WTC11 (cell line): ENCODE measurements around the gene ZDHHC17. TPM values are rescaled to one million over a fixed set of nuclear protein-coding genes. Genes with fewer than 3 reads are reported as not detected.

Source experiments
- ATAC-seq: fragments of 200-7000 bp; cut with Tn5 transposase; 2 replicates; pipeline ENCODE4 v1.10.0; 2021; ENCODE audit warnings: mild to moderate bottlenecking, moderate library complexity
- CTCF ChIA-PET: fragments of 300-600 bp; sonication (Branson Sonifier 250); formaldehyde crosslinking; loops from one replicate; lab custom pipeline; 2021; ENCODE audit warnings: antibody characterized with exemption; lab: Charles Lee
- POLR2A ChIA-PET: fragments of 350-600 bp; sonication (Branson Sonifier 250); formaldehyde crosslinking; loops from one replicate; lab custom pipeline; 2021; ENCODE audit warnings: antibody characterized with exemption; lab: Charles Lee
- DNase-seq: peaks from one replicate; pipeline ENCODE4 v3.0.0; 2021; ENCODE audit warnings: low spot score
- H3K27ac Mint-ChIP-seq: 2 replicates; pipeline ENCODE4 v1.8.0; 2021; ENCODE audit warnings: mixed read lengths
- H3K27me3 Mint-ChIP-seq: 2 replicates; pipeline ENCODE4 v1.8.0; 2021; ENCODE audit warnings: low read depth, mild to moderate bottlenecking, moderate library complexity, mixed read lengths
- H3K36me3 Mint-ChIP-seq: 2 replicates; pipeline ENCODE4 v1.8.0; 2021; ENCODE audit warnings: mixed read lengths
- H3K4me1 Mint-ChIP-seq: 2 replicates; pipeline ENCODE4 v1.8.0; 2022; ENCODE audit warnings: mixed read lengths
- H3K4me3 Mint-ChIP-seq: 2 replicates; pipeline ENCODE4 v1.8.0; 2021; ENCODE audit warnings: mild to moderate bottlenecking, moderate library complexity, mixed read lengths
- H3K9me3 Mint-ChIP-seq: 2 replicates; pipeline ENCODE4 v1.8.0; 2021; ENCODE audit warnings: mixed read lengths
- CBFB ChIP-seq: sonication (generic); formaldehyde crosslinking; IDR thresholded peaks from 2 replicates; pipeline ENCODE4 v1.8.1; 2022; ENCODE audit warnings: mild to moderate bottlenecking, low read depth, missing genetic modification reagents
- CREM ChIP-seq: sonication (generic); formaldehyde crosslinking; IDR thresholded peaks from 2 replicates; pipeline ENCODE4 v1.8.1; 2022; ENCODE audit warnings: mild to moderate bottlenecking, missing genetic modification reagents, moderate library complexity
- ELF4 ChIP-seq: sonication (generic); formaldehyde crosslinking; IDR thresholded peaks from 2 replicates; pipeline ENCODE4 v1.8.1; 2022; ENCODE audit warnings: low read depth, mild to moderate bottlenecking, moderate library complexity, missing genetic modification reagents
- FOXJ3 ChIP-seq: sonication (generic); formaldehyde crosslinking; IDR thresholded peaks from 2 replicates; pipeline ENCODE4 v1.9.0; 2021; ENCODE audit warnings: missing genetic modification reagents, mild to moderate bottlenecking, borderline replicate concordance
- JAZF1 ChIP-seq: fragments of 250-450 bp; sonication (Bioruptor Pico); IDR thresholded peaks from 2 replicates; pipeline ENCODE4 v1.9.0; 2021; ENCODE audit warnings: moderate library complexity, mild to moderate bottlenecking, inconsistent platforms
- NFE2L1 ChIP-seq: sonication (generic); formaldehyde crosslinking; IDR thresholded peaks from 2 replicates; pipeline ENCODE4 v1.8.1; 2023; ENCODE audit warnings: missing genetic modification reagents
- NFYB ChIP-seq: sonication (generic); formaldehyde crosslinking; conservative IDR thresholded peaks from 2 replicates; pipeline ENCODE4 v1.8.0; 2022; ENCODE audit warnings: low read depth, missing genetic modification reagents
- NR2C2 ChIP-seq: sonication (generic); formaldehyde crosslinking; IDR thresholded peaks from 2 replicates; pipeline ENCODE4 v1.8.0; 2022; ENCODE audit warnings: mild to moderate bottlenecking, missing genetic modification reagents
- RORB ChIP-seq: fragments of 250-450 bp; sonication (Bioruptor Pico); IDR thresholded peaks from 2 replicates; pipeline ENCODE4 v1.9.0; 2021; ENCODE audit warnings: mild to moderate bottlenecking
- ZNF219 ChIP-seq: sonication (generic); formaldehyde crosslinking; IDR thresholded peaks from 2 replicates; pipeline ENCODE4 v1.8.0; 2023; ENCODE audit warnings: missing genetic modification reagents, mild to moderate bottlenecking, borderline replicate concordance
- ZNF232 ChIP-seq: sonication (generic); formaldehyde crosslinking; IDR thresholded peaks from 2 replicates; pipeline ENCODE4 v1.8.0; 2022; ENCODE audit warnings: mild to moderate bottlenecking, missing genetic modification reagents
- ZNF317 ChIP-seq: sonication (generic); formaldehyde crosslinking; IDR thresholded peaks from 2 replicates; pipeline ENCODE4 v1.8.1; 2023; ENCODE audit warnings: low read depth, mild to moderate bottlenecking, moderate library complexity, missing genetic modification reagents, borderline replicate concordance
- total RNA-seq: library from RNA; stranded (reverse); gene quantifications from 3 replicates; pipeline ENCODE4 v1.2.3, GENCODE V29; 2021
- TF ChIP-seq, protein P1 (sequence below): sonication (generic); formaldehyde crosslinking; IDR thresholded peaks from 2 replicates; pipeline ENCODE4 v1.8.0; 2022; ENCODE audit warnings: mild to moderate bottlenecking, missing genetic modification reagents
- TF ChIP-seq, protein P2 (sequence below): sonication (generic); formaldehyde crosslinking; IDR thresholded peaks from 2 replicates; pipeline ENCODE4 v1.8.0; 2023; ENCODE audit warnings: mild to moderate bottlenecking, missing genetic modification reagents
- TF ChIP-seq, protein P3 (sequence below): sonication (generic); formaldehyde crosslinking; IDR thresholded peaks from 2 replicates; pipeline ENCODE4 v1.8.1; 2023; ENCODE audit warnings: mild to moderate bottlenecking, missing genetic modification reagents
- TF ChIP-seq, protein P4 (sequence below): sonication (generic); formaldehyde crosslinking; conservative IDR thresholded peaks from 2 replicates; pipeline ENCODE4 v1.8.1; 2022; ENCODE audit warnings: mild to moderate bottlenecking, missing genetic modification reagents
- TF ChIP-seq, protein P5 (sequence below): fragments of 250-450 bp; sonication (Bioruptor Pico); IDR thresholded peaks from 2 replicates; pipeline ENCODE4 v2.1.2; 2022; ENCODE audit warnings: mild to moderate bottlenecking, moderate library complexity
- TF ChIP-seq, protein P6 (sequence below): sonication (generic); formaldehyde crosslinking; IDR thresholded peaks from 2 replicates; pipeline ENCODE4 v1.8.0; 2022; ENCODE audit warnings: mild to moderate bottlenecking, missing genetic modification reagents
- TF ChIP-seq, protein P7 (sequence below): sonication (generic); formaldehyde crosslinking; IDR thresholded peaks from 2 replicates; pipeline ENCODE4 v1.8.1; 2023; ENCODE audit warnings: mild to moderate bottlenecking, missing genetic modification reagents, moderate library complexity
- TF ChIP-seq, protein P8 (sequence below): sonication (generic); formaldehyde crosslinking; IDR thresholded peaks from 2 replicates; pipeline ENCODE4 v1.8.0; 2023; ENCODE audit warnings: missing genetic modification reagents
- TF ChIP-seq, protein P9 (sequence below): sonication (generic); formaldehyde crosslinking; IDR thresholded peaks from 2 replicates; pipeline ENCODE4 v1.8.1; 2023; ENCODE audit warnings: mild to moderate bottlenecking, moderate library complexity, missing genetic modification reagents

ZDHHC17 gene
- total RNA-seq, 1 experiment from 2014 or later = 30.7 TPM

DNA sequence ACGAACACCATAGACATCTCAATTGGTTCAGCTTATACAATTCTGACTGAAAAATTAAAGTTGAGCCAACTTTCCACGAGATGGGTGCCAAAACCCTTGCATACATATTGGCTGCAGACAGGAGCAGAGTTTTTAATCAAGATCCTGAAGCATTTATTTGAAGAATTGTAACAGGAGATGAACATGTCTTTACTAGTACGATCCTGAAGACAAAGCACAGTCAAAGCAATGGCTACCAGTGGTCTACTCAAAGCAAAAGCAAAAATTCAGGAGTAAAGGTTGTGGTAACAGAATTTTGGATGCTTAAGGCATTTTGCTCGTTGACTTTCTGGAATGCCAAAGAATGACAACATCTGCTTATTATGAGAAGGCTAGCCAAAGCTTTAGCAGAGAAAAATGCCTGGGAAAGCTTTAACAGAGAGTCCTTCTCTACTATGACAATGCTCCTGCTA, 20.7 kb downstream of the ZDHHC17 start:
- TF ChIP-seq JAZF1 = no peak
- TF ChIP-seq, protein P1, sequence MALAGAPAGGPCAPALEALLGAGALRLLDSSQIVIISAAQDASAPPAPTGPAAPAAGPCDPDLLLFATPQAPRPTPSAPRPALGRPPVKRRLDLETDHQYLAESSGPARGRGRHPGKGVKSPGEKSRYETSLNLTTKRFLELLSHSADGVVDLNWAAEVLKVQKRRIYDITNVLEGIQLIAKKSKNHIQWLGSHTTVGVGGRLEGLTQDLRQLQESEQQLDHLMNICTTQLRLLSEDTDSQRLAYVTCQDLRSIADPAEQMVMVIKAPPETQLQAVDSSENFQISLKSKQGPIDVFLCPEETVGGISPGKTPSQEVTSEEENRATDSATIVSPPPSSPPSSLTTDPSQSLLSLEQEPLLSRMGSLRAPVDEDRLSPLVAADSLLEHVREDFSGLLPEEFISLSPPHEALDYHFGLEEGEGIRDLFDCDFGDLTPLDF (CRISPR knock-in tag) = no peak
- TF ChIP-seq FOXJ3 = no peak
- TF ChIP-seq, protein P2, sequence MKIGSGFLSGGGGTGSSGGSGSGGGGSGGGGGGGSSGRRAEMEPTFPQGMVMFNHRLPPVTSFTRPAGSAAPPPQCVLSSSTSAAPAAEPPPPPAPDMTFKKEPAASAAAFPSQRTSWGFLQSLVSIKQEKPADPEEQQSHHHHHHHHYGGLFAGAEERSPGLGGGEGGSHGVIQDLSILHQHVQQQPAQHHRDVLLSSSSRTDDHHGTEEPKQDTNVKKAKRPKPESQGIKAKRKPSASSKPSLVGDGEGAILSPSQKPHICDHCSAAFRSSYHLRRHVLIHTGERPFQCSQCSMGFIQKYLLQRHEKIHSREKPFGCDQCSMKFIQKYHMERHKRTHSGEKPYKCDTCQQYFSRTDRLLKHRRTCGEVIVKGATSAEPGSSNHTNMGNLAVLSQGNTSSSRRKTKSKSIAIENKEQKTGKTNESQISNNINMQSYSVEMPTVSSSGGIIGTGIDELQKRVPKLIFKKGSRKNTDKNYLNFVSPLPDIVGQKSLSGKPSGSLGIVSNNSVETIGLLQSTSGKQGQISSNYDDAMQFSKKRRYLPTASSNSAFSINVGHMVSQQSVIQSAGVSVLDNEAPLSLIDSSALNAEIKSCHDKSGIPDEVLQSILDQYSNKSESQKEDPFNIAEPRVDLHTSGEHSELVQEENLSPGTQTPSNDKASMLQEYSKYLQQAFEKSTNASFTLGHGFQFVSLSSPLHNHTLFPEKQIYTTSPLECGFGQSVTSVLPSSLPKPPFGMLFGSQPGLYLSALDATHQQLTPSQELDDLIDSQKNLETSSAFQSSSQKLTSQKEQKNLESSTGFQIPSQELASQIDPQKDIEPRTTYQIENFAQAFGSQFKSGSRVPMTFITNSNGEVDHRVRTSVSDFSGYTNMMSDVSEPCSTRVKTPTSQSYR (CRISPR knock-in tag) = no peak
- TF ChIP-seq, protein P3, sequence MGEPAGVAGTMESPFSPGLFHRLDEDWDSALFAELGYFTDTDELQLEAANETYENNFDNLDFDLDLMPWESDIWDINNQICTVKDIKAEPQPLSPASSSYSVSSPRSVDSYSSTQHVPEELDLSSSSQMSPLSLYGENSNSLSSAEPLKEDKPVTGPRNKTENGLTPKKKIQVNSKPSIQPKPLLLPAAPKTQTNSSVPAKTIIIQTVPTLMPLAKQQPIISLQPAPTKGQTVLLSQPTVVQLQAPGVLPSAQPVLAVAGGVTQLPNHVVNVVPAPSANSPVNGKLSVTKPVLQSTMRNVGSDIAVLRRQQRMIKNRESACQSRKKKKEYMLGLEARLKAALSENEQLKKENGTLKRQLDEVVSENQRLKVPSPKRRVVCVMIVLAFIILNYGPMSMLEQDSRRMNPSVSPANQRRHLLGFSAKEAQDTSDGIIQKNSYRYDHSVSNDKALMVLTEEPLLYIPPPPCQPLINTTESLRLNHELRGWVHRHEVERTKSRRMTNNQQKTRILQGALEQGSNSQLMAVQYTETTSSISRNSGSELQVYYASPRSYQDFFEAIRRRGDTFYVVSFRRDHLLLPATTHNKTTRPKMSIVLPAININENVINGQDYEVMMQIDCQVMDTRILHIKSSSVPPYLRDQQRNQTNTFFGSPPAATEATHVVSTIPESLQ = no peak
- TF ChIP-seq ELF4 (CRISPR knock-in tag) = no peak
- TF ChIP-seq CBFB (CRISPR knock-in tag) = no peak
- no peak for TF ChIP-seq ZNF317 (CRISPR knock-in tag)
- TF ChIP-seq ZNF219 = no peak
- TF ChIP-seq, all 79 proteins: peak for 0
- H3K9me3 Mint-ChIP-seq = peaks cover 23% of the 10 kb centered on the region
- peak overlapping the region; percentile 24 for H3K27ac Mint-ChIP-seq
- no peak for DNase-seq
- H3K36me3 Mint-ChIP-seq = peaks cover 14% of the 10 kb centered on the region
- no peak for ATAC-seq
- H3K27me3 Mint-ChIP-seq = no peaks in the 10 kb centered on the region
- H3K4me3 Mint-ChIP-seq = no peak overlapping the region
- H3K4me1 Mint-ChIP-seq = peaks cover 41% of the 10 kb centered on the region
- ChIA-PET POLR2A (no interaction called here), CTCF (no interaction called here)

DNA sequence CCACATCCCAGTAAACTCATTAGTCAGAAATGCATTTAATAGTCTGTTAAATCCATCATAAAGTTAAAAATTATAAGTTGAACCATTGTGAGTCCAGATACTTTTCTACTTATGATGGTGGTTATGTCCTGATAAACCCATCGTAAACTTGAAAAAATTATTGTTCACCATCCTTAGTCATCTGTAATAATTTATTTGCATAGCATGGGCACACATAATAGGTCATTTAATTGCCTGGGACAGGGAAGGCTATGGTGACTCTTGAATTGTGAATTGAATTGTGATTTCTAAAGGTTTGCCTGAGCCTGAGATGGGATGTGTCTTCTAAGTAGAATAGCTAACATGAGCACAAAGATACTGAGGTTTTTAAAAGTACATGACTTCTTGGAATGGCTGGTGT, 21.5 kb downstream of the ZDHHC17 start:
- Mint-ChIP-seq H3K4me3 (no peak overlapping the region), H3K36me3 (peaks cover 14% of the 10 kb centered on the region), H3K27ac (peak overlapping the region; percentile 2; the same call in 1 of the 2 replicates), H3K4me1 (peaks cover 34% of the 10 kb centered on the region), H3K9me3 (peaks cover 23% of the 10 kb centered on the region), H3K27me3 (no peaks in the 10 kb centered on the region)
- DNase-seq (no peak), ATAC-seq (no peak)
- POLR2A ChIA-PET = no interaction called here
- CTCF ChIA-PET = no interaction called here
- TF ChIP-seq, protein P4, sequence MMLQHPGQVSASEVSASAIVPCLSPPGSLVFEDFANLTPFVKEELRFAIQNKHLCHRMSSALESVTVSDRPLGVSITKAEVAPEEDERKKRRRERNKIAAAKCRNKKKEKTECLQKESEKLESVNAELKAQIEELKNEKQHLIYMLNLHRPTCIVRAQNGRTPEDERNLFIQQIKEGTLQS (CRISPR knock-in tag) = no peak
- TF ChIP-seq, protein P5, sequence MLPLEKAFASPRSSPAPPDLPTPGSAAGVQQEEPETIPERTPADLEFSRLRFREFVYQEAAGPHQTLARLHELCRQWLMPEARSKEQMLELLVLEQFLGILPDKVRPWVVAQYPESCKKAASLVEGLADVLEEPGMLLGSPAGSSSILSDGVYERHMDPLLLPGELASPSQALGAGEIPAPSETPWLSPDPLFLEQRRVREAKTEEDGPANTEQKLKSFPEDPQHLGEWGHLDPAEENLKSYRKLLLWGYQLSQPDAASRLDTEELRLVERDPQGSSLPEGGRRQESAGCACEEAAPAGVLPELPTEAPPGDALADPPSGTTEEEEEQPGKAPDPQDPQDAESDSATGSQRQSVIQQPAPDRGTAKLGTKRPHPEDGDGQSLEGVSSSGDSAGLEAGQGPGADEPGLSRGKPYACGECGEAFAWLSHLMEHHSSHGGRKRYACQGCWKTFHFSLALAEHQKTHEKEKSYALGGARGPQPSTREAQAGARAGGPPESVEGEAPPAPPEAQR = no peak
- TF ChIP-seq ZNF232 (CRISPR knock-in tag) (no peak), CREM (CRISPR knock-in tag) (no peak), RORB (CRISPR knock-in tag) (no peak), NFE2L1 (CRISPR knock-in tag) (no peak), NFYB (no peak), NR2C2 (CRISPR knock-in tag) (no peak)
- TF ChIP-seq, protein P6, sequence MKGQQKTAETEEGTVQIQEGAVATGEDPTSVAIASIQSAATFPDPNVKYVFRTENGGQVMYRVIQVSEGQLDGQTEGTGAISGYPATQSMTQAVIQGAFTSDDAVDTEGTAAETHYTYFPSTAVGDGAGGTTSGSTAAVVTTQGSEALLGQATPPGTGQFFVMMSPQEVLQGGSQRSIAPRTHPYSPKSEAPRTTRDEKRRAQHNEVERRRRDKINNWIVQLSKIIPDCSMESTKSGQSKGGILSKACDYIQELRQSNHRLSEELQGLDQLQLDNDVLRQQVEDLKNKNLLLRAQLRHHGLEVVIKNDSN = no peak
- TF ChIP-seq, protein P7, sequence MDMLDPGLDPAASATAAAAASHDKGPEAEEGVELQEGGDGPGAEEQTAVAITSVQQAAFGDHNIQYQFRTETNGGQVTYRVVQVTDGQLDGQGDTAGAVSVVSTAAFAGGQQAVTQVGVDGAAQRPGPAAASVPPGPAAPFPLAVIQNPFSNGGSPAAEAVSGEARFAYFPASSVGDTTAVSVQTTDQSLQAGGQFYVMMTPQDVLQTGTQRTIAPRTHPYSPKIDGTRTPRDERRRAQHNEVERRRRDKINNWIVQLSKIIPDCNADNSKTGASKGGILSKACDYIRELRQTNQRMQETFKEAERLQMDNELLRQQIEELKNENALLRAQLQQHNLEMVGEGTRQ = no peak
- TF ChIP-seq, protein P8, sequence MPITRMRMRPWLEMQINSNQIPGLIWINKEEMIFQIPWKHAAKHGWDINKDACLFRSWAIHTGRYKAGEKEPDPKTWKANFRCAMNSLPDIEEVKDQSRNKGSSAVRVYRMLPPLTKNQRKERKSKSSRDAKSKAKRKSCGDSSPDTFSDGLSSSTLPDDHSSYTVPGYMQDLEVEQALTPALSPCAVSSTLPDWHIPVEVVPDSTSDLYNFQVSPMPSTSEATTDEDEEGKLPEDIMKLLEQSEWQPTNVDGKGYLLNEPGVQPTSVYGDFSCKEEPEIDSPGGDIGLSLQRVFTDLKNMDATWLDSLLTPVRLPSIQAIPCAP (CRISPR knock-in tag) = no peak
- TF ChIP-seq, protein P9, sequence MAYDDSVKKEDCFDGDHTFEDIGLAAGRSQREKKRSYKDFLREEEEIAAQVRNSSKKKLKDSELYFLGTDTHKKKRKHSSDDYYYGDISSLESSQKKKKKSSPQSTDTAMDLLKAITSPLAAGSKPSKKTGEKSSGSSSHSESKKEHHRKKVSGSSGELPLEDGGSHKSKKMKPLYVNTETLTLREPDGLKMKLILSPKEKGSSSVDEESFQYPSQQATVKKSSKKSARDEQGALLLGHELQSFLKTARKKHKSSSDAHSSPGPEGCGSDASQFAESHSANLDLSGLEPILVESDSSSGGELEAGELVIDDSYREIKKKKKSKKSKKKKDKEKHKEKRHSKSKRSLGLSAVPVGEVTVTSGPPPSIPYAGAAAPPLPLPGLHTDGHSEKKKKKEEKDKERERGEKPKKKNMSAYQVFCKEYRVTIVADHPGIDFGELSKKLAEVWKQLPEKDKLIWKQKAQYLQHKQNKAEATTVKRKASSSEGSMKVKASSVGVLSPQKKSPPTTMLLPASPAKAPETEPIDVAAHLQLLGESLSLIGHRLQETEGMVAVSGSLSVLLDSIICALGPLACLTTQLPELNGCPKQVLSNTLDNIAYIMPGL = no peak
